A673 (cell line): Measurements from ENCODE around the gene SVOPL. TPM values are rescaled to one million over a fixed set of nuclear protein-coding genes. Genes with fewer than 3 reads are reported as not detected.

Experiments used
- BruUV-seq: library from RNA; stranded (reverse); fragments of 400-500 nt; replicated peaks from 2 replicates; lab custom pipeline; 2021; lab: Mats Ljungman, UMichigan
- CTCF ChIA-PET: fragments of 300-600 bp; sonication (Branson Sonifier 250); formaldehyde crosslinking; loops from one replicate; lab custom pipeline; 2022; ENCODE audit warnings: antibody characterized with exemption; lab: Charles Lee
- POLR2A ChIA-PET: fragments of 300-600 bp; sonication (Branson Sonifier 250); formaldehyde crosslinking; loops from one replicate; lab custom pipeline; 2022; ENCODE audit warnings: antibody characterized with exemption; ENCODE audit not compliant: low non-redundant PET; lab: Charles Lee
- DNase-seq: peaks from one replicate; pipeline ENCODE4 v3.0.0-alpha.2; 2015; ENCODE audit warnings: low spot score
- H3K27ac ChIP-seq: fragments of 200-600 bp; sonication (generic); 2 replicates; pipeline ENCODE4 v1.5.1; 2016; ENCODE audit warnings: mixed run types, low read depth, mild to moderate bottlenecking, mixed read lengths, antibody characterized with exemption, low read length; ENCODE audit not compliant: poor library complexity, severe bottlenecking
- H3K27me3 ChIP-seq: fragments of 200-600 bp; sonication (generic); replicated peaks from 2 replicates; pipeline ENCODE4 v1.6.1; 2017; ENCODE audit warnings: mixed run types, low read depth, mild to moderate bottlenecking, mixed read lengths, antibody characterized with exemption, low read length; ENCODE audit not compliant: insufficient read depth, poor library complexity
- H3K36me3 ChIP-seq: fragments of 200-600 bp; sonication (generic); 2 replicates; pipeline ENCODE4 v1.6.1; 2016; ENCODE audit warnings: mixed run types, mild to moderate bottlenecking, mixed read lengths, antibody characterized with exemption, low read length; ENCODE audit not compliant: insufficient read depth, poor library complexity, severe bottlenecking
- H3K4me1 ChIP-seq: fragments of 200-600 bp; sonication (generic); 2 replicates; pipeline ENCODE4 v1.6.1; 2017; ENCODE audit warnings: mixed run types, mild to moderate bottlenecking, mixed read lengths, antibody characterized with exemption, low read length; ENCODE audit not compliant: insufficient read depth, poor library complexity, severe bottlenecking
- H3K4me3 ChIP-seq: fragments of 200-600 bp; sonication (generic); 2 replicates; pipeline ENCODE4 v1.5.1; 2016; ENCODE audit warnings: low read depth, mixed run types, mild to moderate bottlenecking, mixed read lengths, low read length; ENCODE audit not compliant: poor library complexity, severe bottlenecking
- H3K9me3 ChIP-seq: fragments of 200-600 bp; sonication (generic); 2 replicates; pipeline ENCODE4 v1.6.1; 2016; ENCODE audit warnings: mixed run types, low read depth, mild to moderate bottlenecking, mixed read lengths, antibody characterized with exemption, low read length; ENCODE audit not compliant: poor library complexity, severe bottlenecking
- CTCF ChIP-seq: fragments of 300-800, 200-600 bp; sonication (generic); conservative IDR thresholded peaks from 2 replicates; pipeline ENCODE4 v1.5.1; 2017; ENCODE audit warnings: low read depth, mild to moderate bottlenecking, antibody characterized with exemption, low read length, moderate library complexity, mixed read lengths
- EZH2 ChIP-seq: fragments of 200-600 bp; sonication (generic); IDR thresholded peaks from 2 replicates; pipeline ENCODE4 v1.6.1; 2017; ENCODE audit warnings: borderline replicate concordance, low read depth, mild to moderate bottlenecking, mixed read lengths, antibody characterized with exemption, low read length; ENCODE audit not compliant: poor library complexity, severe bottlenecking
- intact Hi-C: fragments of 100-400 bp; cut with micrococcal nuclease; formaldehyde crosslinking; loops from one replicate; pipeline ENCODE4 v1.10.0; 2022; ENCODE audit not compliant: unreplicated experiment
- total RNA-seq: library from RNA; stranded (reverse); gene quantifications from 2 replicates; pipeline ENCODE4 v1.2.3, GENCODE V29; 2021

SVOPL gene
- total RNA-seq, 1 experiment from 2014 or later = not detected

DNA sequence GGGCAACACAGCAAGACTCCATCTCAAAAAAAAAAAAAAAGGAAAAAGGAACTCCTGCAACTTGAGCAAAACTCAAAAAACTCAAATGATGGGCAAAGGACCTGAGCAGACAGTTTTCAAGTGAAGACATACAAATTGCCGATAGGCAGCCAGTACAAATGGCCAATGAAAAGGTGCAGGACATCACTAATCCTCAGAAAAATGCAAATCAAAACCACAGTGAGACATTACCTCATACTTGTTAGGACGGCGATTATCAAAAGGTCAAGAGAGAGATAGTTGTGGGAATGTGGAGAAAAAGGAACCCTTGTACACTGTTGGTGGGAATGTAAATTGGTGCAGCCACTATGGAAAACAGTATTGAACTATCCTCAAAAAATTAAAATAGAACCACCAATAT, 16.8 kb downstream of the SVOPL start:
- H3K36me3 ChIP-seq = no peaks in the 10 kb centered on the region
- H3K27ac ChIP-seq = no peak overlapping the region
- CTCF ChIA-PET = no interaction called here
- no peaks in the 10 kb centered on the region for H3K27me3 ChIP-seq
- no peaks in the 10 kb centered on the region for H3K9me3 ChIP-seq
- POLR2A ChIA-PET = no interaction called here
- intact Hi-C loops = no loop called here
- TF ChIP-seq CTCF = no peak
- TF ChIP-seq EZH2 = no peak
- no TSS peak for BruUV-seq
- no peaks in the 10 kb centered on the region for H3K4me1 ChIP-seq
- no peak for DNase-seq
- no peak overlapping the region for H3K4me3 ChIP-seq

DNA sequence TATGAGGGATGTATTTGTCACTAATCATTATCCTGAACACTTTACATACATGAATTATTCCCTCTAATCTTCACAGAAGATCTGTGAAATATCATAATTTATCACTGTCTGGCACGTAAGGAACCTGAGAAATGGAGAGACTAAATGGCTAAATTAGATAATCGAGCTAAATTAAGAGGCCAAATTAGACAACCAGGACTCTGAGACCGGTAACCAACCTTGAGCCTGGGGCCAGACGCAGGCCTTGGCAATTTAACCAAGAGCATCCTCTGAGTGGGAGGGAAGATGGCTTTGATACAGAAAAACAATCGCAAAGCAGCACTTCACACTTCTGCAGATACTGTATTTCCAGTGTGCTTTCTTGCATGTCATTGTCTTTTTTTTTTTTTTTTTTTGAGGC, 21.4 kb downstream of the SVOPL start:
- Histone ChIP-seq H3K4me1 (no peaks in the 10 kb centered on the region), H3K27ac (no peak overlapping the region), H3K36me3 (no peaks in the 10 kb centered on the region), H3K9me3 (no peaks in the 10 kb centered on the region), H3K27me3 (no peaks in the 10 kb centered on the region), H3K4me3 (no peak overlapping the region)
- intact Hi-C loops = no loop called here
- CTCF ChIA-PET = no interaction called here
- TF ChIP-seq EZH2 = no peak
- TF ChIP-seq CTCF = no peak
- POLR2A ChIA-PET = no interaction called here
- no peak for DNase-seq
- no TSS peak for BruUV-seq

GRCh38 chr7:138670594-138670993, 30.6 kb downstream of the SVOPL start:
- no peak for DNase-seq
- Histone ChIP-seq H3K9me3 (no peaks in the 10 kb centered on the region), H3K27me3 (peaks cover 24% of the 10 kb centered on the region), H3K36me3 (no peaks in the 10 kb centered on the region), H3K27ac (no peak overlapping the region), H3K4me3 (no peak overlapping the region), H3K4me1 (no peaks in the 10 kb centered on the region)
- intact Hi-C loops = no loop called here
- POLR2A ChIA-PET = no interaction called here
- BruUV-seq = no TSS peak
- no peak for TF ChIP-seq CTCF
- no peak for TF ChIP-seq EZH2
- CTCF ChIA-PET = no interaction called here
